Kidney (tissue), 14 donors: Measurements from ENCODE around the gene C3orf22. TPM values are rescaled to one million over a fixed set of nuclear protein-coding genes. Genes with fewer than 3 reads are reported as not detected.
A peak's percentile ranks its signal among the peaks of the same experiment; 100 is the strongest.

ENCODE experiments used
- DNase-seq, 5 donors: peaks; one replicate each; pipeline ENCODE4 v3.0.0-alpha.2; 2013 to 2020
- FAIRE-seq: peaks from 2 replicates; lab custom pipeline; 2012; peaks lifted over from hg19 to GRCh38; lab: Jason Lieb, UNC
- H3K27ac ChIP-seq, 2 donors: one replicate each; pipeline ENCODE4 v1.7.0; 2013; ENCODE audit warnings: low read depth in 2 of 2, low read length in 2 of 2, inconsistent platforms in 1 of 2
- H3K27me3 ChIP-seq: one replicate; pipeline ENCODE4 v1.7.1; 2013; ENCODE audit warnings: low read length, inconsistent platforms; ENCODE audit not compliant: control insufficient read depth, insufficient read depth
- H3K36me3 ChIP-seq, 3 donors: one replicate each; pipeline versions ENCODE4 v1.7.0 to v1.7.1; 2013; ENCODE audit warnings: low read length in 3 of 3, control low read depth in 1 of 3, inconsistent platforms in 1 of 3; ENCODE audit not compliant: insufficient read depth in 3 of 3, control insufficient read depth in 2 of 3
- H3K4me1 ChIP-seq, 3 donors: one replicate each; pipeline versions ENCODE4 v1.7.0 to v1.7.1; 2013; ENCODE audit warnings: low read length in 3 of 3, inconsistent platforms in 1 of 3, low read depth in 1 of 3; ENCODE audit not compliant: control insufficient read depth in 2 of 3, insufficient read depth in 2 of 3
- H3K4me3 ChIP-seq, 3 donors: one replicate each; pipeline versions ENCODE4 v1.7.0 to v1.8.1; 2013; ENCODE audit warnings: low read length in 3 of 3, control low read depth in 1 of 3, inconsistent platforms in 1 of 3
- H3K9ac ChIP-seq, 3 donors: one replicate each; pipeline versions ENCODE4 v1.7.0 to v1.7.1; 2013; ENCODE audit warnings: low read length in 3 of 3, control low read depth in 1 of 3, inconsistent platforms in 1 of 3
- H3K9me3 ChIP-seq, 3 donors: one replicate each; pipeline versions ENCODE4 v1.7.0 to v1.7.1; 2013; ENCODE audit warnings: low read length in 3 of 3, control low read depth in 1 of 3, inconsistent platforms in 1 of 3; ENCODE audit not compliant: control insufficient read depth in 2 of 3, insufficient read depth in 1 of 3
- intact Hi-C: fragments of 100-400 bp; cut with DNase I; formaldehyde crosslinking; loops from one replicate; pipeline ENCODE4 v1.11.1; 2022
- polyA plus RNA-seq: library from polyadenylated mRNA; stranded (reverse); fragments of 350-450 nt; fragmentation: Illumina TruSeq; extraction: RNeasy Lipid Tissue Mini Kit (QIAGEN cat#74804); gene quantifications from one replicate; pipeline ENCODE4 v1.2.3, GENCODE V29; 2014; ENCODE audit warnings: low read depth, low replicate concordance; ENCODE audit not compliant: insufficient read depth
- total RNA-seq: library from RNA; stranded (reverse); fragmentation: NEBNext Ultra II Directional; extraction: Animal tissue kit (Norgen Biotek cat#: 25700); gene quantifications from one replicate; pipeline ENCODE4 v1.2.1, GENCODE V29; 2021
- TF ChIP-seq, protein P1 (sequence below): IDR thresholded peaks from 3 replicates; pipeline ENCODE4 v1.5.1; 2012; ENCODE audit warnings: mild to moderate bottlenecking, moderate library complexity, borderline replicate concordance; ENCODE audit not compliant: insufficient read depth; ENCODE audit errors: extremely low read depth
- donor health status: control.
- donor health status: control.
- donor health status: control.
- donor health status: control.
- donor health status: control.
- donor health status: DM: yes; HTN: yes; CAD: no.
- donor health status: Normal renal cell carcinoma (clear cell type).

C3orf22 gene
- total and polyA plus RNA-seq, 2 donors from 2014 or later = not detected

- DNase-seq = peak in 1 of 5 donors; percentile 6
- no peak overlapping the region for H3K27ac ChIP-seq
- no peaks in the 10 kb centered on the region for H3K27me3 ChIP-seq
- intact Hi-C loops = no loop called here
- no peak for FAIRE-seq
- no peaks in the 10 kb centered on the region for H3K4me1 ChIP-seq
- H3K36me3 ChIP-seq = no peaks in the 10 kb centered on the region
- H3K9ac ChIP-seq = no peak overlapping the region
- TF ChIP-seq, protein P1, sequence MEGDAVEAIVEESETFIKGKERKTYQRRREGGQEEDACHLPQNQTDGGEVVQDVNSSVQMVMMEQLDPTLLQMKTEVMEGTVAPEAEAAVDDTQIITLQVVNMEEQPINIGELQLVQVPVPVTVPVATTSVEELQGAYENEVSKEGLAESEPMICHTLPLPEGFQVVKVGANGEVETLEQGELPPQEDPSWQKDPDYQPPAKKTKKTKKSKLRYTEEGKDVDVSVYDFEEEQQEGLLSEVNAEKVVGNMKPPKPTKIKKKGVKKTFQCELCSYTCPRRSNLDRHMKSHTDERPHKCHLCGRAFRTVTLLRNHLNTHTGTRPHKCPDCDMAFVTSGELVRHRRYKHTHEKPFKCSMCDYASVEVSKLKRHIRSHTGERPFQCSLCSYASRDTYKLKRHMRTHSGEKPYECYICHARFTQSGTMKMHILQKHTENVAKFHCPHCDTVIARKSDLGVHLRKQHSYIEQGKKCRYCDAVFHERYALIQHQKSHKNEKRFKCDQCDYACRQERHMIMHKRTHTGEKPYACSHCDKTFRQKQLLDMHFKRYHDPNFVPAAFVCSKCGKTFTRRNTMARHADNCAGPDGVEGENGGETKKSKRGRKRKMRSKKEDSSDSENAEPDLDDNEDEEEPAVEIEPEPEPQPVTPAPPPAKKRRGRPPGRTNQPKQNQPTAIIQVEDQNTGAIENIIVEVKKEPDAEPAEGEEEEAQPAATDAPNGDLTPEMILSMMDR = no peak
- no peaks in the 10 kb centered on the region for H3K9me3 ChIP-seq
- H3K4me3 ChIP-seq = no peak overlapping the region
Measured at GRCh38 chr3:126556637-126557414, 1.9 kb downstream of the C3orf22 start.

- Histone ChIP-seq H3K27me3 (no peaks in the 10 kb centered on the region), H3K27ac (no peak overlapping the region), H3K4me3 (no peak overlapping the region), H3K9me3 (no peaks in the 10 kb centered on the region), H3K36me3 (no peaks in the 10 kb centered on the region), H3K9ac (no peak overlapping the region), H3K4me1 (no peaks in the 10 kb centered on the region)
- DNase-seq (peak in 2 of 5 donors; percentile 7 to 20), FAIRE-seq (no peak)
- TF ChIP-seq, protein P1 = no peak
- intact Hi-C loops = no loop called here
Measured at GRCh38 chr3:126555795-126556636, 2.7 kb downstream of the C3orf22 start.

DNA sequence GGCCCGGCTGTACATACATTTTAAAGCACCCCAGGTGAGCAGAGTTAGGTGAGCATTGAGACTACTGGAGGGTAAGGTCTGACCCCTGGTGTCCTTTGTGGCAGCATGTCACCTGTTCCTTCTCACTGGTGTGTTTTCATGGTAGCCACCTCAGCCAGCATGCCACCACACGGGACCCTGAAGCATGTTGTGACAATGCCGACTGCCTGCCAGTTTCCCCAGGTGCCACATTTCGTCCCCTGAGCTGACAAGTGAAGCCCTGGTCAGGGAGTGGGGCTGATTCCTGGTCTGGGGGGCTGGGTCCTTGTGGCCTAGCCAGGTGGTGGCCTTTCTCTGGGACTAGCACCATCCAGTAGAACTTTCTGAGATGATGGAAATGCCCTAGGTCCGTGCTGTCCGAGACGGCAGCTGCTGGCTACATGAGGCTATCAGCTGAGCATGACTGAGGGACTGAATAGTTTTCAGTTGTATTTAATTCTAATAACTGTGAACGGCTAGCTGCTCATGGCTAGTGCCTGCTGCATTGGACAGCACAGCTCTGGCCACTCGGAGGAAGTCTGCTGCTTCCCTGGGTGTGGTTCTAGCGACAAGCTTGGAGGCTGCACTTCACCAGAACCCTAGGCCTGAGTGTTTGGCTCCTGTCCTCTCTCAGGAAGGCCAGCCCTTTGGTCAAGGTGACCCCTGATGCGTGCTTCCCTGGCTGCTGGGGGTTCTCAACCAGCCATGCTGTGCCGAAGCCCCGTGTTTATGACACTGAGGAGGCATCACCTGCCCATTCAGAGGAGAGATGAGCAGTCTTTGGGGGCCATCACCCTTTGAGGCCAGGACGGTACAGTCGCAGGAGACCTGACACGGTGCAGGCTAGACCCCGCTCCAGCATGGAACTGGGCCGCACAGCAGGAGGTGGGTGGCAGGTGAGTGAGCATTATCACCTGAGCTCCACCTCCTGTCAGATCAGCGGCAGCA, 3.9 kb downstream of the C3orf22 start:
- H3K4me3 ChIP-seq = no peak overlapping the region
- DNase-seq (peak in 1 of 5 donors; percentile 14), FAIRE-seq (no peak)
- intact Hi-C loops = no loop called here
- no peaks in the 10 kb centered on the region for H3K9me3 ChIP-seq
- H3K27me3 ChIP-seq = no peaks in the 10 kb centered on the region
- no peak overlapping the region for H3K27ac ChIP-seq
- TF ChIP-seq, protein P1 = no peak
- H3K4me1 ChIP-seq = no peaks in the 10 kb centered on the region
- no peaks in the 10 kb centered on the region for H3K36me3 ChIP-seq
- H3K9ac ChIP-seq = no peak overlapping the region
